HCT116 (cell line): ENCODE measurements around the gene TMEFF2. TPM values are rescaled to one million over a fixed set of nuclear protein-coding genes. Genes with fewer than 3 reads are reported as not detected.

ENCODE experiments used
- ATAC-seq: fragments of 200-7000 bp; cut with Tn5 transposase; 2 replicates; pipeline ENCODE4 v1.9.1; 2020; ENCODE audit warnings: mild to moderate bottlenecking, moderate library complexity
- BruUV-seq: library from RNA; stranded (reverse); fragments of 400-500 nt; replicated peaks from 2 replicates; lab custom pipeline; 2021; lab: Mats Ljungman, UMichigan
- CTCF ChIA-PET: fragments of 300-600 bp; sonication (Branson Sonifier 250); formaldehyde crosslinking; loops from one replicate; lab custom pipeline; 2021; ENCODE audit warnings: antibody characterized with exemption; lab: Charles Lee
- POLR2A ChIA-PET: fragments of 300-600, 350-600 bp; sonication (Branson Sonifier 250); formaldehyde crosslinking; loops from one replicate; lab custom pipeline; 2021; ENCODE audit warnings: antibody characterized with exemption; lab: Charles Lee
- RAD21 ChIA-PET, 2 experiments: fragments of 300-600 bp; sonication (Branson Sonifier 250); formaldehyde crosslinking; loops; one replicate each; lab custom pipeline; 2023; ENCODE audit warnings: low total read pairs in 2 of 2; ENCODE audit not compliant: uncharacterized antibody in 2 of 2, unreplicated experiment in 2 of 2, low non-redundant PET in 1 of 2; lab: Charles Lee
- DNase-seq: peaks from one replicate; pipeline ENCODE4 v3.0.0-alpha.2; 2010; ENCODE audit warnings: low read depth, low spot score
- H2AFZ ChIP-seq: fragments of 200-600 bp; shearing (Covaris generic), sonication (generic); 2 replicates; pipeline ENCODE4 v1.6.1; 2017; ENCODE audit warnings: low read depth, mixed run types, mixed read lengths, antibody characterized with exemption, low read length; ENCODE audit not compliant: poor library complexity, severe bottlenecking
- H3K27ac ChIP-seq: 2 replicates; pipeline ENCODE4 v1.5.1; 2012; ENCODE audit warnings: low read depth, low read length
- H3K27me3 ChIP-seq: fragments of 200-600 bp; sonication (generic); 2 replicates; pipeline ENCODE4 v1.6.1; 2016; ENCODE audit warnings: mixed run types, low read length, mixed read lengths; ENCODE audit not compliant: insufficient read depth
- H3K36me3 ChIP-seq, 2 experiments: fragments of 200-500 bp in 1 of 2; fragments of 200-600 bp in 1 of 2; sonication (Bioruptor generic) in 1 of 2; sonication (generic) in 1 of 2; 2 replicates each; pipeline versions ENCODE4 v1.5.1 to v1.6.1; 2014 to 2016; ENCODE audit warnings: low read length in 2 of 2, inconsistent platforms in 1 of 2, mixed read lengths in 1 of 2, mixed run types in 1 of 2; ENCODE audit not compliant: insufficient read depth in 2 of 2, control insufficient read depth in 1 of 2
- H3K4me1 ChIP-seq, 2 experiments: fragments of 200-600 bp in 1 of 2; sonication (generic) in 1 of 2; 2 replicates each; pipeline versions ENCODE4 v1.5.1 to v1.6.1; 2012 to 2017; ENCODE audit warnings: low read length in 2 of 2, inconsistent platforms in 1 of 2, mild to moderate bottlenecking in 1 of 2, mixed read lengths in 1 of 2, mixed run types in 1 of 2, moderate library complexity in 1 of 2; ENCODE audit not compliant: insufficient read depth in 2 of 2, control insufficient read depth in 1 of 2
- H3K4me2 ChIP-seq: fragments of 200-600 bp; sonication (generic); 2 replicates; pipeline ENCODE4 v1.6.1; 2017; ENCODE audit warnings: mixed run types, low read length, mixed read lengths
- H3K4me3 ChIP-seq, 2 experiments: fragments of 200-600 bp in 1 of 2; sonication (generic) in 1 of 2; replicated peaks in 1 of 2; 2 replicates each; pipeline ENCODE4 v1.5.1; 2011 to 2016; ENCODE audit warnings: low read length in 2 of 2, control low read depth in 1 of 2, low read depth in 1 of 2, mild to moderate bottlenecking in 1 of 2, mixed read lengths in 1 of 2, mixed run types in 1 of 2
- H3K79me2 ChIP-seq: fragments of 200-600 bp; sonication (generic); 2 replicates; pipeline ENCODE4 v1.6.1; 2017; ENCODE audit warnings: mild to moderate bottlenecking, mixed run types, low read length, moderate library complexity, mixed read lengths; ENCODE audit not compliant: insufficient read depth
- H3K9ac ChIP-seq: fragments of 200-600 bp; sonication (generic); 2 replicates; pipeline ENCODE4 v1.6.1; 2016; ENCODE audit warnings: low read length, mixed read lengths
- H3K9me2 ChIP-seq: fragments of 200-600 bp; sonication (generic), shearing (Covaris generic); 2 replicates; pipeline ENCODE4 v1.6.1; 2017; ENCODE audit warnings: mixed run types, mild to moderate bottlenecking, moderate library complexity; ENCODE audit not compliant: insufficient read depth
- H3K9me3 ChIP-seq, 2 experiments: fragments of 200-500 bp in 1 of 2; fragments of 200-600 bp in 1 of 2; sonication (Bioruptor generic) in 1 of 2; sonication (generic) in 1 of 2; 2 replicates each; pipeline ENCODE4 v1.6.1; 2014 to 2017; ENCODE audit warnings: low read length in 2 of 2, mixed read lengths in 2 of 2, inconsistent platforms in 1 of 2, low read depth in 1 of 2, mild to moderate bottlenecking in 1 of 2, mixed run types in 1 of 2, moderate library complexity in 1 of 2; ENCODE audit not compliant: control insufficient read depth in 1 of 2, insufficient read depth in 1 of 2
- H4K20me1 ChIP-seq: fragments of 200-600 bp; sonication (generic), shearing (Covaris generic); 2 replicates; pipeline ENCODE4 v1.6.1; 2017; ENCODE audit warnings: mixed run types, mild to moderate bottlenecking, moderate library complexity; ENCODE audit not compliant: insufficient read depth
- ATF3 ChIP-seq: IDR thresholded peaks from 2 replicates; pipeline ENCODE4 v1.6.1; 2012
- CEBPB ChIP-seq: IDR thresholded peaks from 2 replicates; pipeline ENCODE4 v1.6.1; 2012; ENCODE audit warnings: low read depth
- ELF1 ChIP-seq: IDR thresholded peaks from 2 replicates; pipeline ENCODE4 v1.6.1; 2012; ENCODE audit warnings: low read depth, borderline replicate concordance
- EZH2phosphoT487 ChIP-seq: fragments of 200-600 bp; IDR thresholded peaks from 2 replicates; pipeline ENCODE4 v1.6.1; 2018; ENCODE audit warnings: antibody characterized with exemption, borderline replicate concordance
- SRF ChIP-seq: IDR thresholded peaks from 2 replicates; pipeline ENCODE4 v1.6.1; 2012; ENCODE audit warnings: low read depth
- YY1 ChIP-seq: IDR thresholded peaks from 2 replicates; pipeline ENCODE4 v1.6.1; 2011; ENCODE audit warnings: low read length, low read depth, moderate library complexity, mild to moderate bottlenecking; ENCODE audit not compliant: insufficient replicate concordance; ENCODE audit errors: extremely low read depth
- ZBTB33 ChIP-seq: IDR thresholded peaks from 2 replicates; pipeline ENCODE4 v1.6.1; 2011; ENCODE audit warnings: mild to moderate bottlenecking, low read length, moderate library complexity; ENCODE audit not compliant: insufficient replicate concordance; ENCODE audit errors: extremely low read depth
- ZFX ChIP-seq: fragments of 450-650 bp; IDR thresholded peaks from 2 replicates; pipeline ENCODE4 v1.6.1; 2017
- ZNF274 ChIP-seq: fragments of 200-500 bp; sonication (Bioruptor generic); IDR thresholded peaks from 2 replicates; pipeline ENCODE4 v1.6.1; 2014; ENCODE audit warnings: mild to moderate bottlenecking, low read depth, low read length, inconsistent platforms
- intact Hi-C: fragments of 100-400 bp; cut with micrococcal nuclease; formaldehyde crosslinking; loops from 2 replicates; pipeline ENCODE4 v1.10.0; 2022
- total RNA-seq: library from RNA; stranded (reverse); gene quantifications from one replicate; pipeline ENCODE4 v1.2.1, GENCODE V29; 2021; ENCODE audit not compliant: unreplicated experiment
- TF ChIP-seq, protein P1 (sequence below): IDR thresholded peaks from 2 replicates; pipeline ENCODE4 v1.6.1; 2012
- TF ChIP-seq, protein P2 (sequence below), 3 experiments: fragments of 200-600 bp in 1 of 3; sonication (generic) in 1 of 3; IDR thresholded peaks in 2 of 3; conservative IDR thresholded peaks in 1 of 3; 2 replicates each; pipeline ENCODE4 v1.5.1; 2012 to 2017; ENCODE audit warnings: low read depth in 2 of 3, low read length in 2 of 3, antibody characterized with exemption in 1 of 3, borderline replicate concordance in 1 of 3, control low read depth in 1 of 3, mild to moderate bottlenecking in 1 of 3, mixed read lengths in 1 of 3, mixed run types in 1 of 3, moderate library complexity in 1 of 3; ENCODE audit not compliant: insufficient read depth in 1 of 3

Gene TMEFF2
- total RNA-seq, 1 experiment from 2014 or later = not detected

DNA sequence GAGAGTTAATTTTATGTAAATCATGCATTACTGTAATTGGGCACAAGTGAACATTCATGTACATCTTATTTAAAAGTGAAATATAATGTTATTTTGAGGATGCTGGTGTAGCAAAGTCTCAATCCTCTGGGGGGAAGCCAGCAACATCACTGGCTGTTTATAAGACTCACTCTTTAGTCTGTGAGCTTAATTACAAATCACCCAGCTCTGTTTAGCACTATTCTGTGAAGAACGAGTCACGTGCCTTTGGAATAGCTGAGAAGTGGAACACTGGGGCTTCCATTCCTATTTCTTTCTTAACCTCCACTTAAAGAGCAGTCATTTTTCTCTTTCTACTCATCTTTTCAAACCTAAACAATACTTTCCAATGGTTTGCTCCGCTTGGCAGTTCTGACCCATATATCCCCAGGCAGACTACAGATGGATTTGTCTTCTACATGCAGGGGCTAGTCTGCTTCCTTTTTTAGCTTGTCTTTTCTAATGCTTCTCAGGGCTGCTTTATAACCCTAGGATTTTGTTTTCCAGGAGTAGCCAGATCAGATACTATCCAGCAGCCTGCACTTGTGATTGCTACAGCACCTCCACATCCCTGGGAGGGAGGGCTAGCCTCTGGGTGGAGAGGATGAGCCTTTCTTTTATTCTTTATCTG is 252.5 kb downstream of the TMEFF2 start:
- H3K27ac ChIP-seq = no peak overlapping the region
- ATAC-seq (no peak), DNase-seq (no peak)
- no peak overlapping the region for H3K9ac ChIP-seq
- POLR2A ChIA-PET = no interaction called here
- H2AFZ ChIP-seq = no peak overlapping the region
- H3K4me2 ChIP-seq = no peak overlapping the region
- H4K20me1 ChIP-seq = no peaks in the 10 kb centered on the region
- no peaks in the 10 kb centered on the region for H3K4me1 ChIP-seq
- no peaks in the 10 kb centered on the region for H3K9me3 ChIP-seq
- no peaks in the 10 kb centered on the region for H3K79me2 ChIP-seq
- H3K4me3 ChIP-seq = no peak overlapping the region
- H3K27me3 ChIP-seq = no peaks in the 10 kb centered on the region
- intact Hi-C loops = no loop called here
- no TSS peak for BruUV-seq
- no peaks in the 10 kb centered on the region for H3K36me3 ChIP-seq
- CTCF ChIA-PET = no interaction called here
- TF ChIP-seq ATF3 = no peak
- no peak for TF ChIP-seq SRF
- no peaks in the 10 kb centered on the region for H3K9me2 ChIP-seq
- RAD21 ChIA-PET = no interaction called here

GRCh38 chr2:191941376-191941929 is 253.3 kb downstream of the TMEFF2 start:
- Histone ChIP-seq H3K4me1 (no peaks in the 10 kb centered on the region), H2AFZ (no peak overlapping the region), H3K27me3 (no peaks in the 10 kb centered on the region), H3K27ac (no peak overlapping the region), H3K9me2 (no peaks in the 10 kb centered on the region), H3K36me3 (no peaks in the 10 kb centered on the region), H3K4me2 (no peak overlapping the region), H3K4me3 (no peak overlapping the region), H3K9me3 (no peaks in the 10 kb centered on the region), H4K20me1 (no peaks in the 10 kb centered on the region), H3K9ac (no peak overlapping the region), H3K79me2 (no peaks in the 10 kb centered on the region)
- ChIA-PET CTCF (no interaction called here), POLR2A (no interaction called here), RAD21 (no interaction called here)
- no peak for ATAC-seq
- intact Hi-C loops = no loop called here
- DNase-seq = no peak
- no TSS peak for BruUV-seq
- TF ChIP-seq YY1 (no peak), ZNF274 (no peak), ELF1 (no peak), EZH2phosphoT487 (no peak), ATF3 (no peak), ZBTB33 (no peak), ZFX (no peak), SRF (no peak), CEBPB (no peak)
- TF ChIP-seq, protein P1, sequence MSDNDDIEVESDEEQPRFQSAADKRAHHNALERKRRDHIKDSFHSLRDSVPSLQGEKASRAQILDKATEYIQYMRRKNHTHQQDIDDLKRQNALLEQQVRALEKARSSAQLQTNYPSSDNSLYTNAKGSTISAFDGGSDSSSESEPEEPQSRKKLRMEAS = no peak
- TF ChIP-seq, protein P2, sequence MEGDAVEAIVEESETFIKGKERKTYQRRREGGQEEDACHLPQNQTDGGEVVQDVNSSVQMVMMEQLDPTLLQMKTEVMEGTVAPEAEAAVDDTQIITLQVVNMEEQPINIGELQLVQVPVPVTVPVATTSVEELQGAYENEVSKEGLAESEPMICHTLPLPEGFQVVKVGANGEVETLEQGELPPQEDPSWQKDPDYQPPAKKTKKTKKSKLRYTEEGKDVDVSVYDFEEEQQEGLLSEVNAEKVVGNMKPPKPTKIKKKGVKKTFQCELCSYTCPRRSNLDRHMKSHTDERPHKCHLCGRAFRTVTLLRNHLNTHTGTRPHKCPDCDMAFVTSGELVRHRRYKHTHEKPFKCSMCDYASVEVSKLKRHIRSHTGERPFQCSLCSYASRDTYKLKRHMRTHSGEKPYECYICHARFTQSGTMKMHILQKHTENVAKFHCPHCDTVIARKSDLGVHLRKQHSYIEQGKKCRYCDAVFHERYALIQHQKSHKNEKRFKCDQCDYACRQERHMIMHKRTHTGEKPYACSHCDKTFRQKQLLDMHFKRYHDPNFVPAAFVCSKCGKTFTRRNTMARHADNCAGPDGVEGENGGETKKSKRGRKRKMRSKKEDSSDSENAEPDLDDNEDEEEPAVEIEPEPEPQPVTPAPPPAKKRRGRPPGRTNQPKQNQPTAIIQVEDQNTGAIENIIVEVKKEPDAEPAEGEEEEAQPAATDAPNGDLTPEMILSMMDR (IDR thresholded peaks at IDR 0.05 in 2 of 3, conservative IDR thresholded peaks at IDR 0.05 in 1 of 3; ENCODE audit: borderline replicate concordance in 1 of 3, insufficient read depth in 1 of 3, low read depth in 2 of 3, low read length in 2 of 3) = no peak
